ENCODE data around the gene STX4.

- TF ChIP-seq CTCF (conservative IDR thresholded peaks at IDR 0.05 in 1 of 2, IDR thresholded peaks at IDR 0.05 in 1 of 2; ENCODE audit: extremely low read depth in 1 of 2, insufficient read depth in 1 of 2, low read depth in 1 of 2, low read length in 2 of 2) (no peak), EZH2 (IDR thresholded peaks at IDR 0.05; ENCODE audit: borderline replicate concordance, low read length) (no peak)
These were observed 40.0 kb downstream of the STX4 start for GRCh38 chr16:31073142-31073969.
